Fibroblast of villous mesenchyme (primary cell): Measurements from ENCODE around the gene MRGPRF. TPM values are rescaled to one million over a fixed set of nuclear protein-coding genes. Genes with fewer than 3 reads are reported as not detected.

ENCODE experiments used
- DNase-seq: peaks from one replicate; pipeline ENCODE4 v3.0.0-alpha.2; 2010; ENCODE audit warnings: low read depth
- H3K4me3 ChIP-seq: 2 replicates; pipeline ENCODE4 v1.5.1; 2011; ENCODE audit warnings: low read depth, mild to moderate bottlenecking, low read length
- CTCF ChIP-seq: IDR thresholded peaks from 2 replicates; pipeline ENCODE4 v1.5.1; 2012; ENCODE audit warnings: low read depth, mild to moderate bottlenecking, low read length; ENCODE audit not compliant: insufficient read depth
- total RNA-seq: library from RNA; depleted of rRNA; stranded (reverse); fragments of >200 nt; gene quantifications from 2 replicates; pipeline ENCODE4 v1.2.3, GENCODE V29; 2012

MRGPRF gene
- total RNA-seq, 1 donor = 61.3 TPM

GRCh38 chr11:69048694-69049489 lies 35.8 kb upstream of the MRGPRF start, which contains the start of gene TPCN2:
Gene TPCN2, plus strand, starts transcription at chr11:69048932. Its CDS starts 66 bp downstream, at chr11:69048998.
- peak; percentile 97 for DNase-seq
- H3K4me3 ChIP-seq = peak within 1 kb of the TSS; percentile 83
- TF ChIP-seq CTCF = no peak

- TF ChIP-seq CTCF = no peak
- peak; percentile 19 for DNase-seq
- peak overlapping the region; percentile 83 for H3K4me3 ChIP-seq
Measured at GRCh38 chr11:69048031-69048693, 35.1 kb upstream of the MRGPRF start.

GRCh38 chr11:69044111-69045013 lies 31.3 kb upstream of the MRGPRF start:
- peak; percentile 78 for TF ChIP-seq CTCF

GRCh38 chr11:69041516-69041915 lies 28.5 kb upstream of the MRGPRF start:
- no peak overlapping the region for H3K4me3 ChIP-seq
- no peak for TF ChIP-seq CTCF
- peak; percentile 39 for DNase-seq

More at GRCh38 chr11:69044111-69045013, 31.3 kb upstream of the MRGPRF start:
- no peak overlapping the region for H3K4me3 ChIP-seq
- peak; percentile 95 for DNase-seq

- H3K4me3 ChIP-seq = no peak overlapping the region
- TF ChIP-seq CTCF = no peak
- peak; percentile 69 for DNase-seq
Measured at GRCh38 chr11:69040581-69041260, 27.7 kb upstream of the MRGPRF start.

- TF ChIP-seq CTCF = no peak
- no peak overlapping the region for H3K4me3 ChIP-seq
- DNase-seq = no peak
Measured at GRCh38 chr11:69040051-69040450, 27.0 kb upstream of the MRGPRF start.
